Mesothelial cell of epicardium (in vitro differentiated cells): ENCODE measurements around the gene MGRN1. TPM values are rescaled to one million over a fixed set of nuclear protein-coding genes. Genes with fewer than 3 reads are reported as not detected.

Experiments
- DNase-seq, 2 experiments: peaks; one replicate each; pipeline ENCODE4 v3.0.0; 2021; ENCODE audit warnings: low spot score in 2 of 2; ENCODE audit not compliant: unreplicated experiment in 2 of 2
- H3K27ac Mint-ChIP-seq: 2 replicates; pipeline ENCODE4 v1.8.0; 2021; ENCODE audit warnings: mixed read lengths
- H3K27me3 Mint-ChIP-seq: 2 replicates; pipeline ENCODE4 v1.8.0; 2021; ENCODE audit warnings: low read depth, mixed read lengths
- H3K36me3 Mint-ChIP-seq: 2 replicates; pipeline ENCODE4 v1.8.0; 2021; ENCODE audit warnings: mixed read lengths
- H3K4me1 Mint-ChIP-seq: 2 replicates; pipeline ENCODE4 v1.8.0; 2021; ENCODE audit warnings: mixed read lengths
- H3K4me3 Mint-ChIP-seq: 2 replicates; pipeline ENCODE4 v1.8.0; 2021; ENCODE audit warnings: mild to moderate bottlenecking, moderate library complexity, mixed read lengths
- H3K9me3 Mint-ChIP-seq: 2 replicates; pipeline ENCODE4 v1.8.0; 2021; ENCODE audit warnings: mixed read lengths
- CTCF ChIP-seq: fragments of 200-600 bp; sonication (generic); IDR thresholded peaks from one replicate; pipeline ENCODE4 v1.5.0; 2021; ENCODE audit warnings: antibody characterized with exemption; ENCODE audit not compliant: unreplicated experiment
- total RNA-seq: library from RNA; stranded (reverse); gene quantifications from 3 replicates; pipeline ENCODE4 v1.2.1, GENCODE V29; 2021

The MGRN1 gene
- total RNA-seq, 1 donor from 2014 or later: 110 TPM

DNA sequence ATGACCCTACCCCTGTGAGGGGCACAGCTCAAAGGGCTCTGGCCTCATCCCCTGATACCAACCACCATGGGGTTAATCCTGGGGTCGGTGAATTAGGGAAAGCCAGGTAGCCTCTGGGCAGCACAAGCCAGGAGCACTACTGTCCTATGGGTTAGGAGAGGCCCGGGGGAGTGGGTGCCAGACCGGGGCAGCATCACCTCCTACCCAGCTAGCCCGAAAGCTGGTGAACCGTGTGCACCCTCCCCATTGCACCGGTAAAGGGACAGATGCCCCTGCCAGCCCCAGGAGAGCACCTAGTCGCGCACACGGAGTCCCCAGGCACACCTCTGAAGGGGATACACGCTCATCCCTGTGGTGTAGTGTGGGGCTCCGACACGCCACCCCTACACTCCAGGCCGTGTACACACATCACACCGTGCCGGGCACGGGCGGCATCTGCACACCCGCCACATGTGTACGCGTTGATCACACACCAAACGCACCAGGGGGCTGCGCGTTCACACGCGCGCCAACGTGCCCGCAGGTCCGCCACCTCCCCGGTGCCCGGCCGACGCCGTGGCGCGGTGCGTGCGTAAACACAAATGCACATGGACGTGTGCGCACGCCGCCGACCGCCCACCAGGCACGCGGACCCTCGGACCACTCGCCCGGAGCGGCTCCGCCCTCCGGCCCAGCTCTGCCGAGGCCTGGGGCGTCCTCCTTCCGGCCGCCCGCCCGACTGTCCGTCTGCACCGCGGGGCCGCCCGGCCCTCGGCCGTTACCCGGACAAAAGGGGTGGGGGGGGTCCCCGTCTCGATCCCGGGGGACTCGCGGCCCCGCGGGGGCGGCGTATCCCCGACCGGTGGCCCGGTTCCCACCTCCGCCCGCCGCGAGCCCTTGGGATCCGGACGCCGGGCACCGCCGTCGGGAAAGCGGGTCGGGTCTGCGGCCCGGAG, 10.7 kb upstream of the MGRN1 start:
- no peak for TF ChIP-seq CTCF
- H3K27ac Mint-ChIP-seq: peak overlapping the region; percentile 50
- H3K36me3 Mint-ChIP-seq: no peaks in the 10 kb centered on the region
- H3K4me3 Mint-ChIP-seq: peak overlapping the region; percentile 72
- peak in 1 of 2 experiments; percentile 61 for DNase-seq
- H3K9me3 Mint-ChIP-seq: no peaks in the 10 kb centered on the region
- H3K27me3 Mint-ChIP-seq: no peaks in the 10 kb centered on the region
- peaks cover 34% of the 10 kb centered on the region for H3K4me1 Mint-ChIP-seq

DNA sequence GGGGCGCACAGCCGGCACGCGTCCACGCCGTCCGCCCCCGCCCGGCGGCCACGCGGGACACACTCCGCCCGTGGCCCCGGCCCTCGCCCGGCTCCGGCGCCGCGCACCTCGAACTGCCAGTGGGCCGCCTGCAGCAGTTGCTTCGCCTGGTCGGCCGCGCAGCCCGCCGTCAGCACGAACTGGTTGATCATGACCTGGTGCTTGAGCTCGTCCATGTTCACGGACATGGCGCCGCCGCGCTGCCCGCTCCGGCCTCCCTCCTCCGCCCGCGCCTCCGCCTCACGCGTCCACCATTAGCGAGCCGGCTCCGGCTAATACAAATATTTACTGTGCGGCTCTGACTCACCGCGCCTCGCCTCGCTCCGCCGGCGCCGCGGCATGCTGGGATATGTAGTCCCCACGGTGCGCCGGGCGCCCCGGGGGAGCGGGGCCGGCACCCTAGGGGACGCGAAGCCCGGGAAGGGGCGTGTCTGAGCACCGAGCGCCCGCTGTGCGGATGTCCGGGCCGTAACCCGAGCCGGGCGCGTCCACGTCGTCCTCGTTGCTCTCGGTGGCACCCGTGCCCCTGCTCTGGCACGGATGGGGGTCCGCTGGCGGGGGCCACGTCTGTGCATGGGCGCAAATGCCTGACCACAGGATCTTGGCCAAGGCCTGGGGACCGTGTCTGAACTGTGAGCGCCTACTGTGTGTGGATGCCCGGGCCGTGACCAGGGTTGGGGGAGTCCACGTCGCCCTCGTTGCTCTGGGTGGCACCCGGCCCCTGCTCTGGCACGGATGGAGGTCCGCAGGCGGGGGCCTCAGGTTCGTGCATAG, 9.8 kb upstream of the MGRN1 start, which contains the start of gene UBALD1:
TSS of gene UBALD1 (minus strand) at position 318 of the 813 bp plus-strand sequence. CDS start at position 227, 91 bp downstream.
- Mint-ChIP-seq H3K4me1 (peaks cover 34% of the 10 kb centered on the region), H3K27me3 (no peaks in the 10 kb centered on the region), H3K4me3 (peak within 1 kb of the TSS; percentile 90), H3K27ac (peak within 1 kb of the TSS; percentile 98), H3K9me3 (no peaks in the 10 kb centered on the region), H3K36me3 (no peaks in the 10 kb centered on the region)
- no peak for TF ChIP-seq CTCF
- DNase-seq: peak; percentile 77 to 86

DNA sequence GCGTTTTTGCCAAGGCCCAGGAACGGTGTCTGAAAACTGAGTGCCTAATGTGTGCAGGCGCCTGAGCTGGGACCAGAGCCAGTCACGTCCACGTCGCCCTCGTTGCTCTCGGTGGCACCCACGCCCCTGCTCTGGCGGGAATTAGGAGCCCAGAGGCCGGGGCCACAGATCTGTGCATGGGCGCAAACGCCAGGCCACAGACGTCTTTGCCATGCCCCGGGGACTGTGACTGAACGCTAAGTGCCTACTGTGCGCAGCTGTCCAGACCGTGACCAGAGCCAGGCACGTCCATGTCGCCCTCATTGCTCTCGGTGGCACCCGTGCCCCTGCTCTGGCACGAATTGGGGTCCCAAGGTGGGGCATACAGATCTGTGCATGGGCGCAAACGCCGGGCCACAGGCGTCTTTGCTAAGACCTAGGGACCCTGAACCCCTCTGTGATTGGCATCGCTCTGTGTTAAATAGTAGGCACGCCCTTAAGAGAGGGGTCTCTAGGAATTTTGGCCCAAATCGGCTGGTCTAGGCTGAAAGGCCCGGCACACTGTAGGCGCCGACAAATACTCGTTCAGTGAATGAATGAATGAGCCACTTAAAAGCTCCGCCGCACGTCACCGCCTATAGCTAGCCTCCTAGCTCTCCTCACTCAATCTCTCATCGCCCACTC, 9.1 kb upstream of the MGRN1 start:
- Mint-ChIP-seq H3K27ac (peak overlapping the region; percentile 98), H3K4me3 (peak overlapping the region; percentile 90), H3K36me3 (peaks cover 2% of the 10 kb centered on the region), H3K9me3 (no peaks in the 10 kb centered on the region), H3K27me3 (no peaks in the 10 kb centered on the region), H3K4me1 (peaks cover 34% of the 10 kb centered on the region)
- DNase-seq: no peak
- TF ChIP-seq CTCF: no peak

DNA sequence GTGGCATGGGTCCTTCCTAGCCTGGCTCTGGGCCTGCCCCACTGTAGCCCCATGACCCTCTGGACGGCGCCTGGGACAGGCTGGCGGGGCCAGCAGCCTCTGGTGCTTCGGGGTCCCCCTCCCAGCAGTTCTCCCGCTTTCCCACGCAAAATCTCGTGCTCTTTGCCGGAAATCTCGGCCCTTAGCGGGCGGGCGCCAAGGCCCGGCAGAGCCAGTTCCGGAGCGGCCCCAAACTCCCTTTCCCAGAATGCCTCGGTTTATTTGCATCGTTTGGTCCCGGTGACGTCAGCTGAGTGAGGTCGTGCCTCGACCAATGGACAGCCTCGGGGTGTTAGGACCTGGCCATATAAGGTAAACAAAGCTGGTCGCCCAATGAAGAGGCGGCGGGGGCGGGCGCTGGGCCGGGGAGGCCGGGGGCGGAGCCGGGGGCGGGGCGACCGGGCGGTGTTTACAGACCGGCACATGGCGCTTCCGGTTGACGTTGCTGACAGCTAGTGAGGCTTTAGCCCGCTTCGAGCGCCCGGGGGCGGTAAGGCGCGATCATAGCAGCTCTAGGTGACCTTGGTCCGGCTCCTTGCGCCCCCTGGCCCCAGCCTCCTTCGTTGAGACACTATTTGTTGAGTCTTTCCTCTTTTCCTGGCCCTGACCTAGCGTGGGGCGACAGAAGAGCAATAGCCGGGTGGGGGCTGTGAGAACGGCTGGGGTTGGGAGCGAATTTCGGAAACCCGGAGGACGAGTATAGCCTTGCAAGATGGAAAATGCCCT, 8.4 kb upstream of the MGRN1 start:
- peak; percentile 98 for DNase-seq
- Mint-ChIP-seq H3K36me3 (peaks cover 2% of the 10 kb centered on the region), H3K9me3 (no peaks in the 10 kb centered on the region), H3K4me3 (peak overlapping the region; percentile 90), H3K27ac (peak overlapping the region; percentile 100), H3K4me1 (peaks cover 33% of the 10 kb centered on the region), H3K27me3 (no peaks in the 10 kb centered on the region)
- no peak for TF ChIP-seq CTCF

- Mint-ChIP-seq H3K4me1 (peaks cover 29% of the 10 kb centered on the region), H3K27ac (peak overlapping the region; percentile 100), H3K36me3 (peaks cover 2% of the 10 kb centered on the region), H3K27me3 (no peaks in the 10 kb centered on the region), H3K9me3 (no peaks in the 10 kb centered on the region), H3K4me3 (peak overlapping the region; percentile 90)
- no peak for DNase-seq
- no peak for TF ChIP-seq CTCF
Measured at GRCh38 chr16:4617880-4618279, 6.7 kb upstream of the MGRN1 start.
